GM10266 (cell line): ENCODE results near the gene UBAC2.

ENCODE experiments used
- DNase-seq: peaks from one replicate; pipeline ENCODE4 v3.0.0; 2012; ENCODE audit errors: extremely low spot score
- CTCF ChIP-seq: IDR thresholded peaks from 2 replicates; pipeline ENCODE4 v1.5.1; 2012; ENCODE audit warnings: mild to moderate bottlenecking, low read depth; ENCODE audit not compliant: control insufficient read depth, insufficient read depth; ENCODE audit errors: missing control alignments

UBAC2 gene

GRCh38 chr13:99250982-99251825, 50.5 kb downstream of the UBAC2 start:
- no peak for TF ChIP-seq CTCF
- DNase-seq, result no peak

GRCh38 chr13:99251921-99252320, 51.3 kb downstream of the UBAC2 start:
- no peak for DNase-seq
- no peak for TF ChIP-seq CTCF

- no peak for DNase-seq
- no peak for TF ChIP-seq CTCF
Measured at GRCh38 chr13:99254830-99255229, 54.2 kb downstream of the UBAC2 start.

GRCh38 chr13:99255271-99255670, 54.6 kb downstream of the UBAC2 start:
- DNase-seq, result no peak
- TF ChIP-seq CTCF, result no peak

- DNase-seq, result no peak
Measured at GRCh38 chr13:99256283-99256682, 55.6 kb downstream of the UBAC2 start.

GRCh38 chr13:99256709-99257108, 56.1 kb downstream of the UBAC2 start:
- DNase-seq, result no peak
- no peak for TF ChIP-seq CTCF

More at GRCh38 chr13:99256283-99256682, 55.6 kb downstream of the UBAC2 start:
- TF ChIP-seq CTCF, result no peak

GRCh38 chr13:99257291-99257690, 56.6 kb downstream of the UBAC2 start:
- DNase-seq, result no peak
- no peak for TF ChIP-seq CTCF
